Mammary epithelial cell (primary cell): ENCODE measurements around the gene KCNJ6.

ENCODE experiments used
- CTCF ChIP-seq, 2 donors: IDR thresholded peaks in 1 of 2; conservative IDR thresholded peaks in 1 of 2; 2 replicates each; pipeline ENCODE4 v1.5.1; 2011 to 2012; ENCODE audit warnings: inconsistent platforms in 2 of 2, low read length in 2 of 2, mild to moderate bottlenecking in 2 of 2, control low read depth in 1 of 2, low read depth in 1 of 2; ENCODE audit not compliant: insufficient read depth in 1 of 2; ENCODE audit errors: extremely low read depth in 1 of 2
- EZH2 ChIP-seq: IDR thresholded peaks from 2 replicates; pipeline ENCODE4 v1.6.1; 2012; ENCODE audit warnings: low read length, inconsistent platforms, borderline replicate concordance

- TF ChIP-seq CTCF (conservative IDR thresholded peaks at IDR 0.05 in 1 of 2, IDR thresholded peaks at IDR 0.05 in 1 of 2; ENCODE audit: extremely low read depth in 1 of 2, insufficient read depth in 1 of 2, low read depth in 1 of 2, low read length in 2 of 2): no peak
- TF ChIP-seq EZH2: no peak
Measured at GRCh38 chr21:37903396-37903795, 12.9 kb downstream of the KCNJ6 start.
